H1 (cell line): ENCODE results near the gene GRIK2. TPM values are rescaled to one million over a fixed set of nuclear protein-coding genes. Genes with fewer than 3 reads are reported as not detected.

ENCODE experiments used
- CTCF ChIA-PET: fragments of 300-600 bp; sonication (Branson Sonifier 250); formaldehyde crosslinking; loops from one replicate; lab custom pipeline; 2021; ENCODE audit not compliant: partially characterized antibody; lab: Charles Lee
- POLR2A ChIA-PET: fragments of 300-600 bp; sonication (Branson Sonifier 250); formaldehyde crosslinking; loops from one replicate; lab custom pipeline; 2021; ENCODE audit warnings: inconsistent platforms; ENCODE audit not compliant: partially characterized antibody; lab: Charles Lee
- DNase-seq, 2 experiments: peaks; one replicate each; pipeline versions ENCODE4 v3.0.0 to v3.0.0-alpha.2; 2010 to 2022; ENCODE audit warnings: low spot score in 2 of 2, low read depth in 1 of 2, mixed read lengths in 1 of 2
- FAIRE-seq: peaks from 2 replicates; lab custom pipeline; 2011; peaks lifted over from hg19 to GRCh38; lab: Jason Lieb, UNC
- H2AFZ ChIP-seq: 2 replicates; pipeline ENCODE4 v1.8.1; 2012; ENCODE audit warnings: low read length, inconsistent platforms
- H2AK5ac ChIP-seq: 2 replicates; pipeline ENCODE4 v1.6.1; 2013; ENCODE audit warnings: low read depth, low read length
- H2BK120ac ChIP-seq: replicated peaks from 2 replicates; pipeline ENCODE3; 2013; ENCODE audit warnings: low read depth, low read length, inconsistent platforms
- H2BK12ac ChIP-seq: 2 replicates; pipeline ENCODE4 v1.6.1; 2013; ENCODE audit warnings: low read depth, low read length
- H2BK15ac ChIP-seq: 2 replicates; pipeline ENCODE4 v1.6.1; 2013; ENCODE audit warnings: low read length
- H2BK20ac ChIP-seq: 2 replicates; pipeline ENCODE4 v1.6.1; 2013; ENCODE audit warnings: low read length
- H2BK5ac ChIP-seq: 2 replicates; pipeline ENCODE4 v1.6.1; 2013; ENCODE audit warnings: low read depth, low read length
- H3K14ac ChIP-seq: 2 replicates; pipeline ENCODE4 v1.6.1; 2013; ENCODE audit warnings: inconsistent platforms; ENCODE audit not compliant: insufficient read length
- H3K18ac ChIP-seq: 2 replicates; pipeline ENCODE4 v1.6.1; 2013; ENCODE audit warnings: low read length; ENCODE audit errors: extremely low read depth
- H3K23ac ChIP-seq: 2 replicates; pipeline ENCODE4 v1.6.1; 2013; ENCODE audit warnings: inconsistent platforms; ENCODE audit not compliant: insufficient read length
- H3K23me2 ChIP-seq: 2 replicates; pipeline ENCODE4 v1.6.1; 2013; ENCODE audit warnings: low read depth, low read length
- H3K27ac ChIP-seq: 2 replicates; pipeline ENCODE4 v1.6.1; 2011; ENCODE audit warnings: low read depth, low read length, inconsistent platforms
- H3K27me3 ChIP-seq, 4 experiments: replicated peaks in 1 of 4; 1 replicate in 1 of 4; 2 replicates in 3 of 4; pipeline versions ENCODE4 v1.6.1 to v1.8.1; 2011 to 2013; ENCODE audit warnings: low read length in 3 of 4, mild to moderate bottlenecking in 3 of 4, inconsistent platforms in 2 of 4, mixed read lengths in 2 of 4, moderate library complexity in 1 of 4; ENCODE audit not compliant: control insufficient read depth in 3 of 4, insufficient read depth in 3 of 4; ENCODE audit errors: extremely low read depth in 1 of 4
- H3K36me3 ChIP-seq, 4 experiments: 2 replicates each; pipeline versions ENCODE4 v1.6.1 to v1.8.1; 2011 to 2013; ENCODE audit warnings: mild to moderate bottlenecking in 4 of 4, low read length in 3 of 4, moderate library complexity in 2 of 4, control low read depth in 1 of 4, inconsistent platforms in 1 of 4; ENCODE audit not compliant: insufficient read depth in 4 of 4, control insufficient read depth in 2 of 4
- H3K4ac ChIP-seq: replicated peaks from 2 replicates; pipeline ENCODE3; 2013; ENCODE audit warnings: low read length, low read depth, mixed read lengths, inconsistent platforms; ENCODE audit not compliant: insufficient read length
- H3K4me1 ChIP-seq, 4 experiments: replicated peaks in 1 of 4; 1 replicate in 1 of 4; 2 replicates in 3 of 4; pipeline versions ENCODE4 v1.6.1 to v1.8.1; 2011 to 2013; ENCODE audit warnings: low read length in 3 of 4, inconsistent platforms in 2 of 4, mixed read lengths in 1 of 4; ENCODE audit not compliant: insufficient read depth in 4 of 4, control insufficient read depth in 3 of 4
- H3K4me2 ChIP-seq, 2 experiments: 2 replicates each; pipeline versions ENCODE4 v1.6.1 to v1.8.1; 2011 to 2013; ENCODE audit warnings: low read depth in 2 of 2, low read length in 2 of 2, control low read depth in 1 of 2, inconsistent platforms in 1 of 2, mild to moderate bottlenecking in 1 of 2; ENCODE audit not compliant: insufficient read depth in 1 of 2
- H3K4me3 ChIP-seq, 4 experiments: fragments of 200-600, 300-600 bp in 1 of 4; sonication (generic), shearing (Covaris generic), sonication (Bioruptor Twin) in 1 of 4; 2 replicates each; pipeline versions ENCODE4 v1.5.1 to v1.8.1; 2011 to 2016; ENCODE audit warnings: low read length in 4 of 4, low read depth in 3 of 4, control low read depth in 2 of 4, inconsistent platforms in 2 of 4, mild to moderate bottlenecking in 2 of 4, mixed read lengths in 1 of 4, moderate library complexity in 1 of 4; ENCODE audit not compliant: insufficient read depth in 2 of 4; ENCODE audit errors: extremely low read depth in 1 of 4
- H3K56ac ChIP-seq: replicated peaks from 2 replicates; pipeline ENCODE3; 2013; ENCODE audit warnings: low read depth, mild to moderate bottlenecking, mixed read lengths, low read length, inconsistent platforms; ENCODE audit not compliant: insufficient read length
- H3K79me1 ChIP-seq: 2 replicates; pipeline ENCODE4 v1.6.1; 2013; ENCODE audit warnings: low read depth, low read length, control low read depth
- H3K79me2 ChIP-seq, 2 experiments: 2 replicates each; pipeline versions ENCODE4 v1.6.1 to v1.8.1; 2012 to 2013; ENCODE audit warnings: low read length in 2 of 2, mild to moderate bottlenecking in 2 of 2, inconsistent platforms in 1 of 2; ENCODE audit not compliant: insufficient read depth in 2 of 2, control insufficient read depth in 1 of 2
- H3K9ac ChIP-seq, 4 experiments: replicated peaks in 1 of 4; 1 replicate in 1 of 4; 2 replicates in 3 of 4; pipeline versions ENCODE4 v1.6.1 to v1.8.1; 2011 to 2013; ENCODE audit warnings: low read depth in 3 of 4, low read length in 3 of 4, control low read depth in 2 of 4, mild to moderate bottlenecking in 2 of 4, moderate library complexity in 2 of 4, inconsistent platforms in 1 of 4; ENCODE audit errors: extremely low read depth in 1 of 4
- H3K9me3 ChIP-seq, 2 experiments: 2 replicates each; pipeline versions ENCODE4 v1.6.1 to v1.8.1; 2012 to 2013; ENCODE audit warnings: mild to moderate bottlenecking in 2 of 2, moderate library complexity in 2 of 2, control low read depth in 1 of 2, inconsistent platforms in 1 of 2, low read depth in 1 of 2, low read length in 1 of 2, mixed read lengths in 1 of 2; ENCODE audit not compliant: insufficient read depth in 2 of 2
- H4K20me1 ChIP-seq, 2 experiments: replicated peaks in 1 of 2; 2 replicates each; pipeline versions ENCODE3 to v1.8.1; 2011 to 2013; ENCODE audit warnings: inconsistent platforms in 2 of 2, low read length in 2 of 2, mild to moderate bottlenecking in 1 of 2; ENCODE audit not compliant: insufficient read depth in 2 of 2, control insufficient read depth in 1 of 2
- H4K5ac ChIP-seq: 2 replicates; pipeline ENCODE4 v1.6.1; 2013; ENCODE audit warnings: low read length, low read depth, mixed read lengths, inconsistent platforms; ENCODE audit not compliant: insufficient read length
- H4K8ac ChIP-seq: 2 replicates; pipeline ENCODE4 v1.8.0; 2013; ENCODE audit warnings: mild to moderate bottlenecking, moderate library complexity, low read length, inconsistent platforms; ENCODE audit not compliant: insufficient read depth; ENCODE audit errors: extremely low read depth
- H4K91ac ChIP-seq: replicated peaks from 2 replicates; pipeline ENCODE3; 2013; ENCODE audit warnings: low read length, mixed read lengths, inconsistent platforms; ENCODE audit not compliant: insufficient read length
- GTF2F1 ChIP-seq: IDR thresholded peaks from 2 replicates; pipeline ENCODE4 v1.6.1; 2012; ENCODE audit warnings: low read depth, low read length, improper control_type of control experiment, borderline replicate concordance
- JUN ChIP-seq: IDR thresholded peaks from 2 replicates; pipeline ENCODE4 v1.6.1; 2011; ENCODE audit warnings: low read depth, mild to moderate bottlenecking, improper control_type of control experiment, low read length
- JUND ChIP-seq: IDR thresholded peaks from 2 replicates; pipeline ENCODE4 v1.6.1; 2011; ENCODE audit warnings: mild to moderate bottlenecking, improper control_type of control experiment, low read length
- KDM1A ChIP-seq: fragments of 200-600, 300-600 bp; sonication (generic); IDR thresholded peaks from 2 replicates; pipeline ENCODE4 v1.7.1; 2016; ENCODE audit warnings: mild to moderate bottlenecking, low read length, borderline replicate concordance
- RFX5 ChIP-seq: IDR thresholded peaks from 2 replicates; pipeline ENCODE4 v1.6.1; 2011; ENCODE audit warnings: low read depth, low read length, improper control_type of control experiment, borderline replicate concordance
- WGBS, 2 experiments: shearing (Covaris generic) in 1 of 2; methylation state at CpG; one replicate each; pipeline versions ENCODE4 v1.1.6 to v1.1.7; 2013 to 2015; ENCODE audit warnings: low lambda C conversion rate in 2 of 2, mixed read lengths in 2 of 2, inconsistent platforms in 1 of 2, low coverage in 1 of 2, missing lambda C conversion rate in 1 of 2; ENCODE audit not compliant: insufficient replicate concordance in 2 of 2, insufficient coverage in 1 of 2, insufficient read length in 1 of 2; ENCODE audit errors: extremely low coverage in 1 of 2, missing lambda C conversion rate in 1 of 2; 5-methylcytosine and 5-hydroxymethylcytosine counted together
- polyA plus RNA-seq, 7 experiments: library from polyadenylated mRNA; depleted of rRNA in 3 of 7; stranded (reverse) in 5 of 7; unstranded in 2 of 7; fragments of >200 nt in 5 of 7; fragments of 200-250 nt in 2 of 7; gene quantifications; 1 replicate in 5 of 7; 2 replicates in 1 of 7; 4 replicates in 1 of 7; pipeline versions ENCODE4 v1.2.1 to v1.2.3, GENCODE V29; 2011 to 2013; ENCODE audit warnings: missing spikeins in 2 of 7, mixed read lengths in 2 of 7
- total RNA-seq: library from RNA; stranded (reverse); fragmentation: NEBNext Ultra II Directional; extraction: Animal tissue kit (Norgen Biotek cat#: 25700); gene quantifications from 2 replicates; pipeline ENCODE4 v1.2.1, GENCODE V29; 2021
- TF ChIP-seq, protein P1 (sequence below): IDR thresholded peaks from 2 replicates; pipeline ENCODE4 v1.6.1; 2012; ENCODE audit warnings: inconsistent platforms

Gene GRIK2
- total and polyA plus RNA-seq, 2 of the 8 experiments (the other 6 are each of a cell fraction or from before 2014, with no cell fraction given), result 1.8 to 2.2 TPM

DNA sequence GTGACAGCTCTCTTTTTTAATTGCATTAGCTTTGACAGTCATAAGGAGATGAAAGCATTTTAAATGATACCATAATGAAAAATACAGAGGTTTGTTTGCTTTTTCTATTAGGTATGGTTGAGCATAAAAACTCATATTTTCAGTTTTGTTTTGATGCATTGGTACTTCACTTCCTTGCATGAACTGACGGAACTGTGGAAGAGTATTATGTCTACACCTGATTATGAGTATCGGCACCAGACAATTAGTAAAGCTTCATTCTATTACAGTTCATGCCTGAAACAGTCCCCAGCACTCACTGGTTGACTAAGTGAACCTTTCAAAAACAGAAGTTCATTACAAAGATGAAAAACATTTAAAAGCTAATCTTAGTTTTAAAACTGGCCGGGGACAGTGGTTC, 593.0 kb downstream of the GRIK2 start:
- no peaks in the 10 kb centered on the region for H3K23me2 ChIP-seq
- H3K4me2 ChIP-seq, result no peak overlapping the region
- H3K4me3 ChIP-seq, result no peak overlapping the region
- no peak overlapping the region for H3K56ac ChIP-seq
- no peaks in the 10 kb centered on the region for H3K79me2 ChIP-seq
- H2BK12ac ChIP-seq, result no peak overlapping the region
- no peaks in the 10 kb centered on the region for H3K27me3 ChIP-seq
- no peak overlapping the region for H2BK120ac ChIP-seq
- DNase-seq (no peak), FAIRE-seq (no peak)
- no peak overlapping the region for H3K9ac ChIP-seq
- CTCF ChIA-PET, result interaction anchor here (0.9 kb wide), 1 partner anchor 24 kb away, joined by 3 read pairs; no protein-coding TSS in a partner anchor
- no peak overlapping the region for H4K5ac ChIP-seq
- no peak overlapping the region for H3K27ac ChIP-seq
- no peaks in the 10 kb centered on the region for H3K9me3 ChIP-seq
- no peak overlapping the region for H2AK5ac ChIP-seq
- no peak for TF ChIP-seq KDM1A
- TF ChIP-seq JUN, result no peak
- TF ChIP-seq JUND, result no peak
- no peak for TF ChIP-seq RFX5
- TF ChIP-seq, protein P1, sequence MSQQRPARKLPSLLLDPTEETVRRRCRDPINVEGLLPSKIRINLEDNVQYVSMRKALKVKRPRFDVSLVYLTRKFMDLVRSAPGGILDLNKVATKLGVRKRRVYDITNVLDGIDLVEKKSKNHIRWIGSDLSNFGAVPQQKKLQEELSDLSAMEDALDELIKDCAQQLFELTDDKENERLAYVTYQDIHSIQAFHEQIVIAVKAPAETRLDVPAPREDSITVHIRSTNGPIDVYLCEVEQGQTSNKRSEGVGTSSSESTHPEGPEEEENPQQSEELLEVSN, result no peak
- TF ChIP-seq GTF2F1, result no peak
- H3K23ac ChIP-seq, result no peak overlapping the region
- no peaks in the 10 kb centered on the region for H3K36me3 ChIP-seq
- H2BK15ac ChIP-seq, result no peak overlapping the region
- POLR2A ChIA-PET, result interaction anchor here (0.6 kb wide), 1 partner anchor 55 kb away, joined by 3 read pairs; no protein-coding TSS in a partner anchor
- no peaks in the 10 kb centered on the region for H3K79me1 ChIP-seq
- 87% methylated on average over 3 of the region's 3 CpGs; no CpG with 5 or more reads in 1 of the 2 experiments for WGBS, 2 experiments
- no peak overlapping the region for H2AFZ ChIP-seq
- H3K4ac ChIP-seq, result no peak overlapping the region
- H3K4me1 ChIP-seq, result no peaks in the 10 kb centered on the region
- H4K91ac ChIP-seq, result no peak overlapping the region
- H3K18ac ChIP-seq, result no peak overlapping the region
- no peak overlapping the region for H2BK5ac ChIP-seq
- no peak overlapping the region for H4K8ac ChIP-seq
- no peak overlapping the region for H3K14ac ChIP-seq
- H4K20me1 ChIP-seq, result no peaks in the 10 kb centered on the region
- no peak overlapping the region for H2BK20ac ChIP-seq
